HEK293 (cell line): ENCODE measurements around the gene PCDH18.

Source experiments
- TRIM28 ChIP-seq: IDR thresholded peaks from 2 replicates; pipeline ENCODE4 v1.6.1; 2011; ENCODE audit warnings: low read length, control low read depth, borderline replicate concordance
- ZNF19 ChIP-seq: fragments of 450-650 bp; formaldehyde crosslinking; IDR thresholded peaks from 2 replicates; pipeline ENCODE4; 2016; ENCODE audit warnings: missing biosample characterization, missing genetic modification characterization, low read depth
- ZNF558 ChIP-seq: fragments of 450-650 bp; formaldehyde crosslinking; IDR thresholded peaks from 2 replicates; pipeline ENCODE4 v1.5.1; 2016; ENCODE audit warnings: missing biosample characterization, missing genetic modification characterization
- ZNF600 ChIP-seq: fragments of 450-650 bp; formaldehyde crosslinking; IDR thresholded peaks from 2 replicates; pipeline ENCODE4 v1.5.1; 2016; ENCODE audit warnings: missing biosample characterization, missing genetic modification characterization
- ZSCAN23 ChIP-seq: fragments of 450-650 bp; formaldehyde crosslinking; IDR thresholded peaks from 2 replicates; pipeline ENCODE4 v1.5.1; 2016; ENCODE audit warnings: missing biosample characterization, missing genetic modification characterization
- TF ChIP-seq, protein P1 (sequence below): fragments of 450-650 bp; formaldehyde crosslinking; IDR thresholded peaks from 2 replicates; pipeline ENCODE4 v1.5.1; 2016; ENCODE audit warnings: missing biosample characterization, missing genetic modification characterization
- TF ChIP-seq, protein P2 (sequence below): fragments of 450-650 bp; formaldehyde crosslinking; IDR thresholded peaks from 2 replicates; pipeline ENCODE4 v1.5.1; 2016; ENCODE audit warnings: missing biosample characterization, missing genetic modification characterization, low read depth
- TF ChIP-seq, protein P3 (sequence below): fragments of 450-650 bp; formaldehyde crosslinking; IDR thresholded peaks from 2 replicates; pipeline ENCODE4 v1.5.1; 2016; ENCODE audit warnings: missing biosample characterization, missing genetic modification characterization

DNA sequence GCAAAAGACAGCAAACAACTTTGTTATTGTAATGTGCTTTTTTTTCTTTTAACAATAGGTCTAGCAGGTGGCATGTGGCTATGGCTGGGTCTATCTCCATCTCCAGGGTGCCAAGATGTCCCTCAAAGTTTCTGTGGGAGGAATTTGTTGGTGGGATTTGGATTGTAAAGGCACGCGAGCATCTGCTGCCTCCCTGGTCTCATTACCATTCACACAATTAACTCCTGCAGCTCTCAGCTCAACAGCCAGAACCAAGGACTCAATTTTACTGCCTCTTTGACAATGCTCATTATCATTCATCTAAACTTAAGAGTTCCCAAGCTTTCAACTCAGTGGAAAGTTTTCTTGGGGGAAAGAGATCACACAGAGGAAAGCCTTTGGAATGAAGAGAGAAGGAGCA lies 10.9 kb upstream of the PCDH18 start:
- TF ChIP-seq, protein P1, sequence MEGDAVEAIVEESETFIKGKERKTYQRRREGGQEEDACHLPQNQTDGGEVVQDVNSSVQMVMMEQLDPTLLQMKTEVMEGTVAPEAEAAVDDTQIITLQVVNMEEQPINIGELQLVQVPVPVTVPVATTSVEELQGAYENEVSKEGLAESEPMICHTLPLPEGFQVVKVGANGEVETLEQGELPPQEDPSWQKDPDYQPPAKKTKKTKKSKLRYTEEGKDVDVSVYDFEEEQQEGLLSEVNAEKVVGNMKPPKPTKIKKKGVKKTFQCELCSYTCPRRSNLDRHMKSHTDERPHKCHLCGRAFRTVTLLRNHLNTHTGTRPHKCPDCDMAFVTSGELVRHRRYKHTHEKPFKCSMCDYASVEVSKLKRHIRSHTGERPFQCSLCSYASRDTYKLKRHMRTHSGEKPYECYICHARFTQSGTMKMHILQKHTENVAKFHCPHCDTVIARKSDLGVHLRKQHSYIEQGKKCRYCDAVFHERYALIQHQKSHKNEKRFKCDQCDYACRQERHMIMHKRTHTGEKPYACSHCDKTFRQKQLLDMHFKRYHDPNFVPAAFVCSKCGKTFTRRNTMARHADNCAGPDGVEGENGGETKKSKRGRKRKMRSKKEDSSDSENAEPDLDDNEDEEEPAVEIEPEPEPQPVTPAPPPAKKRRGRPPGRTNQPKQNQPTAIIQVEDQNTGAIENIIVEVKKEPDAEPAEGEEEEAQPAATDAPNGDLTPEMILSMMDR (tag by site-specific recombination) = no peak
- TF ChIP-seq TRIM28 = no peak
- TF ChIP-seq ZSCAN23 (tag by site-specific recombination) = no peak
- TF ChIP-seq ZNF600 (tag by site-specific recombination) = no peak
- TF ChIP-seq, protein P2, sequence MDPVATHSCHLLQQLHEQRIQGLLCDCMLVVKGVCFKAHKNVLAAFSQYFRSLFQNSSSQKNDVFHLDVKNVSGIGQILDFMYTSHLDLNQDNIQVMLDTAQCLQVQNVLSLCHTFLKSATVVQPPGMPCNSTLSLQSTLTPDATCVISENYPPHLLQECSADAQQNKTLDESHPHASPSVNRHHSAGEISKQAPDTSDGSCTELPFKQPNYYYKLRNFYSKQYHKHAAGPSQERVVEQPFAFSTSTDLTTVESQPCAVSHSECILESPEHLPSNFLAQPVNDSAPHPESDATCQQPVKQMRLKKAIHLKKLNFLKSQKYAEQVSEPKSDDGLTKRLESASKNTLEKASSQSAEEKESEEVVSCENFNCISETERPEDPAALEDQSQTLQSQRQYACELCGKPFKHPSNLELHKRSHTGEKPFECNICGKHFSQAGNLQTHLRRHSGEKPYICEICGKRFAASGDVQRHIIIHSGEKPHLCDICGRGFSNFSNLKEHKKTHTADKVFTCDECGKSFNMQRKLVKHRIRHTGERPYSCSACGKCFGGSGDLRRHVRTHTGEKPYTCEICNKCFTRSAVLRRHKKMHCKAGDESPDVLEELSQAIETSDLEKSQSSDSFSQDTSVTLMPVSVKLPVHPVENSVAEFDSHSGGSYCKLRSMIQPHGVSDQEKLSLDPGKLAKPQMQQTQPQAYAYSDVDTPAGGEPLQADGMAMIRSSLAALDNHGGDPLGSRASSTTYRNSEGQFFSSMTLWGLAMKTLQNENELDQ (tag by site-specific recombination) = no peak
- no peak for TF ChIP-seq ZNF19 (tag by site-specific recombination)
- TF ChIP-seq ZNF558 (tag by site-specific recombination) = no peak
- TF ChIP-seq, protein P3, sequence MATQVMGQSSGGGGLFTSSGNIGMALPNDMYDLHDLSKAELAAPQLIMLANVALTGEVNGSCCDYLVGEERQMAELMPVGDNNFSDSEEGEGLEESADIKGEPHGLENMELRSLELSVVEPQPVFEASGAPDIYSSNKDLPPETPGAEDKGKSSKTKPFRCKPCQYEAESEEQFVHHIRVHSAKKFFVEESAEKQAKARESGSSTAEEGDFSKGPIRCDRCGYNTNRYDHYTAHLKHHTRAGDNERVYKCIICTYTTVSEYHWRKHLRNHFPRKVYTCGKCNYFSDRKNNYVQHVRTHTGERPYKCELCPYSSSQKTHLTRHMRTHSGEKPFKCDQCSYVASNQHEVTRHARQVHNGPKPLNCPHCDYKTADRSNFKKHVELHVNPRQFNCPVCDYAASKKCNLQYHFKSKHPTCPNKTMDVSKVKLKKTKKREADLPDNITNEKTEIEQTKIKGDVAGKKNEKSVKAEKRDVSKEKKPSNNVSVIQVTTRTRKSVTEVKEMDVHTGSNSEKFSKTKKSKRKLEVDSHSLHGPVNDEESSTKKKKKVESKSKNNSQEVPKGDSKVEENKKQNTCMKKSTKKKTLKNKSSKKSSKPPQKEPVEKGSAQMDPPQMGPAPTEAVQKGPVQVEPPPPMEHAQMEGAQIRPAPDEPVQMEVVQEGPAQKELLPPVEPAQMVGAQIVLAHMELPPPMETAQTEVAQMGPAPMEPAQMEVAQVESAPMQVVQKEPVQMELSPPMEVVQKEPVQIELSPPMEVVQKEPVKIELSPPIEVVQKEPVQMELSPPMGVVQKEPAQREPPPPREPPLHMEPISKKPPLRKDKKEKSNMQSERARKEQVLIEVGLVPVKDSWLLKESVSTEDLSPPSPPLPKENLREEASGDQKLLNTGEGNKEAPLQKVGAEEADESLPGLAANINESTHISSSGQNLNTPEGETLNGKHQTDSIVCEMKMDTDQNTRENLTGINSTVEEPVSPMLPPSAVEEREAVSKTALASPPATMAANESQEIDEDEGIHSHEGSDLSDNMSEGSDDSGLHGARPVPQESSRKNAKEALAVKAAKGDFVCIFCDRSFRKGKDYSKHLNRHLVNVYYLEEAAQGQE (tag by site-specific recombination) = no peak
